PFSK-1 (cell line): ENCODE results near the gene ITGA1.

Experiments used
- FOXP2 ChIP-seq: optimal IDR thresholded peaks from 2 replicates; pipeline ENCODE3; 2011; ENCODE audit warnings: borderline replicate concordance, control low read depth, inconsistent platforms; ENCODE audit not compliant: insufficient read depth; ENCODE audit errors: extremely low read length, extremely low read depth
- POLR2AphosphoS5 ChIP-seq: IDR thresholded peaks from 2 replicates; pipeline ENCODE4 v1.6.1; 2012; ENCODE audit warnings: low read depth, mild to moderate bottlenecking, control low read depth, low read length, moderate library complexity
- REST ChIP-seq, 2 experiments: IDR thresholded peaks; 2 replicates each; pipeline versions ENCODE4 v1.6.1 to v1.8.0; 2011 to 2012; ENCODE audit warnings: low read depth in 2 of 2, low read length in 2 of 2, control low read depth in 1 of 2, inconsistent platforms in 1 of 2, mild to moderate bottlenecking in 1 of 2, moderate library complexity in 1 of 2; ENCODE audit not compliant: insufficient read depth in 1 of 2
- SIN3A ChIP-seq: IDR thresholded peaks from 2 replicates; pipeline ENCODE4 v1.6.1; 2012; ENCODE audit warnings: mild to moderate bottlenecking, low read length, moderate library complexity, borderline replicate concordance; ENCODE audit not compliant: insufficient read depth
- TAF1 ChIP-seq: IDR thresholded peaks from 2 replicates; pipeline ENCODE4 v1.6.1; 2012; ENCODE audit warnings: low read length, control low read depth, borderline replicate concordance; ENCODE audit not compliant: insufficient read depth

DNA sequence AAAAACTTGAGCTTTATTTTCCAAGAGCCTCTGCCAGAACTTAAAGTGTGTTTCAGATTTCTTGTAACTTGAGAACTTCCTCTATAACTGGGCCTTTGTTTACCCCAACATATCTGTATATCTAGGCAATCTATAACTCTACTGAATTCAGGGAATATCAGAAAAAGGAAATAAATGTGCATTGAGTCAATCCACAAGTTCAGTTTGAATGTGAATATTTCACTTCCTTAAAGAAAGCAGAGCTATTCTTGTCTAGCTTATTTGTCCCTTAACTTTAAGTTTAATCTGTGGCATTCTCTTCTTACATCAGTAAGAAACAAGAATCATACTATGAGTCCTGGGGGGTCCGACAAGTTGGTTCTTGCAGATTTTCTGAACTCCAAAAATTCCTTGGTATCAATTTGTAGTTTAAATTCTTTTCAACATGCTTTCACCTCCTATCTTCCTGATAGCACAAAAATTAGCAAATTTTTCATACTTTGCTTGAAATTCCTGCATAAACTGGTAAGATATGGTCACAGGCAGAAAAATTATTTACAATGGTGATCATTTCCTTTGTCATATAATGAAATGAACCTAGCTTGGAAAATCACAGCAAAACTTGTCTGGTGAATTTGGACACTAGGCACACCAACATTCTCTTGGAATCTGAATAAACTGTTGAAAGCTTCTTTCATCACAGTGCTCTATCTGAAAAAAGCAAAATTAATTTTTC lies 19.8 kb upstream of the ITGA1 start:
- TF ChIP-seq POLR2AphosphoS5, result no peak
- no peak for TF ChIP-seq FOXP2
- no peak for TF ChIP-seq TAF1
- TF ChIP-seq REST (IDR thresholded peaks at IDR 0.05; ENCODE audit: insufficient read depth in 1 of 2, low read depth in 2 of 2, low read length in 2 of 2), result no peak
- no peak for TF ChIP-seq SIN3A
